ENCODE data around the gene EPX. TPM values are rescaled to one million over a fixed set of nuclear protein-coding genes. Genes with fewer than 3 reads are reported as not detected.

EPX gene
- total and polyA plus RNA-seq, 2 donors from 2014 or later, result 0.19 TPM; not detected in 1

DNA sequence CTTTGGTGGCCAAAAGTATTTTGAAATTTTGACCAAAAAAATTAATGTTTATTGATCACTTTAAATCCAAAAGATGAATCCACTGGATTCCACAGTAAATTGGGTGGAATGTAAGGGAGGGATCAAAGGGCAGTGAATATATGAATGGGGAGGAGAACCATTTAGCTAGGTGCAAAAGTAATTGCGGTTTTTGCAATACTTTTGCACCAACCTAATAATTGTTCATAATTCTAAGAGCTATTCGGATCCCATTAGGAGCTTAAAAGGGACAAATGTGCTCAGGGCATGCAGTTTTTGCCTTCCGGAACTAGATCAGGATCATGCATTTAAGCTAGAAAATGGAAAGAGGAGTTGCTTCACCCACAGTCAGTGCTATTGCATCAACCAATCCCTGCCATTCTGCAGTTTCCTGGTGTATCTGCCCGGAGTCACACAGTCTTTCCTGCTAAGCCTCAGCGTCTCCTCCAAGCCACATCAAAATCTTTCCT is 45.7 kb downstream of the EPX start, which contains the start of gene LPO:
Gene LPO (plus strand): TSS at position 438 of the 488 bp plus-strand sequence. CDS start 4,396 bp downstream, outside the sequence.
- Histone ChIP-seq H3K4me3 (ENCODE audit: low read length in 3 of 3) (no peak within 1 kb of the TSS), H3K9me3 (ENCODE audit: control insufficient read depth in 2 of 3, insufficient read depth in 1 of 3, low read length in 3 of 3) (no peaks in the 10 kb centered on the region), H3K27ac (ENCODE audit: low read depth in 2 of 2, low read length in 2 of 2) (no peak within 1 kb of the TSS), H3K36me3 (ENCODE audit: control insufficient read depth in 2 of 3, insufficient read depth in 3 of 3, low read length in 3 of 3) (no peaks in the 10 kb centered on the region), H3K4me1 (ENCODE audit: control insufficient read depth in 2 of 3, insufficient read depth in 2 of 3, low read depth in 1 of 3, low read length in 3 of 3) (no peaks in the 10 kb centered on the region), H3K27me3 (ENCODE audit: control insufficient read depth, insufficient read depth, low read length) (no peaks in the 10 kb centered on the region), H3K9ac (ENCODE audit: low read length in 3 of 3) (no peak within 1 kb of the TSS)
- TF ChIP-seq, protein P1, sequence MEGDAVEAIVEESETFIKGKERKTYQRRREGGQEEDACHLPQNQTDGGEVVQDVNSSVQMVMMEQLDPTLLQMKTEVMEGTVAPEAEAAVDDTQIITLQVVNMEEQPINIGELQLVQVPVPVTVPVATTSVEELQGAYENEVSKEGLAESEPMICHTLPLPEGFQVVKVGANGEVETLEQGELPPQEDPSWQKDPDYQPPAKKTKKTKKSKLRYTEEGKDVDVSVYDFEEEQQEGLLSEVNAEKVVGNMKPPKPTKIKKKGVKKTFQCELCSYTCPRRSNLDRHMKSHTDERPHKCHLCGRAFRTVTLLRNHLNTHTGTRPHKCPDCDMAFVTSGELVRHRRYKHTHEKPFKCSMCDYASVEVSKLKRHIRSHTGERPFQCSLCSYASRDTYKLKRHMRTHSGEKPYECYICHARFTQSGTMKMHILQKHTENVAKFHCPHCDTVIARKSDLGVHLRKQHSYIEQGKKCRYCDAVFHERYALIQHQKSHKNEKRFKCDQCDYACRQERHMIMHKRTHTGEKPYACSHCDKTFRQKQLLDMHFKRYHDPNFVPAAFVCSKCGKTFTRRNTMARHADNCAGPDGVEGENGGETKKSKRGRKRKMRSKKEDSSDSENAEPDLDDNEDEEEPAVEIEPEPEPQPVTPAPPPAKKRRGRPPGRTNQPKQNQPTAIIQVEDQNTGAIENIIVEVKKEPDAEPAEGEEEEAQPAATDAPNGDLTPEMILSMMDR (IDR thresholded peaks at IDR 0.05; ENCODE audit: borderline replicate concordance, extremely low read depth, insufficient read depth), result no peak
- intact Hi-C loops (cut with DNase I), result no loop called here
- FAIRE-seq, result no peak
- DNase-seq, result no peak

DNA sequence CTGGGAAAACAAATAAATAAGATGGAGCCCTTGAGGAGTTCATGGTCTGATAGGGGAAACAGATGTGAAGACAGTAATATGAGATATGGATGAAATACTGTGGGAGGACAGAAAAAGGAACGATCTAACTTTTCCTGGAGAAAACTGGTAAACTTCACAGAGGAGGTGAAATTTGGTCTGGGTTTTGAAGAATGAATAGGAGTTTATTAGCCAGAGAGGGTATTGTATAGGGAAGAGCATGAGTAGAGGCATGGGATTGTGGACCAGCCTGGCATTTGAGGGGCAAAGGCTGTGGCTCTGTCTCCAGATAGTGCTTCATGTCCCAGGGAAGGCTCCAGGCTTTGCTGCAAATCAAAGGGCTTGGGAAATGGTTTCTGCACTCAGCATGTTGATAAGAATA is 47.5 kb downstream of the EPX start:
- Histone ChIP-seq H3K9me3 (ENCODE audit: control insufficient read depth in 2 of 3, insufficient read depth in 1 of 3, low read length in 3 of 3) (no peaks in the 10 kb centered on the region), H3K27me3 (ENCODE audit: control insufficient read depth, insufficient read depth, low read length) (no peaks in the 10 kb centered on the region), H3K4me1 (ENCODE audit: control insufficient read depth in 2 of 3, insufficient read depth in 2 of 3, low read depth in 1 of 3, low read length in 3 of 3) (no peaks in the 10 kb centered on the region), H3K4me3 (ENCODE audit: low read length in 3 of 3) (no peak overlapping the region), H3K36me3 (ENCODE audit: control insufficient read depth in 2 of 3, insufficient read depth in 3 of 3, low read length in 3 of 3) (no peaks in the 10 kb centered on the region), H3K27ac (ENCODE audit: low read depth in 2 of 2, low read length in 2 of 2) (no peak overlapping the region), H3K9ac (ENCODE audit: low read length in 3 of 3) (no peak overlapping the region)
- DNase-seq (no peak), FAIRE-seq (no peak)
- TF ChIP-seq, protein P1 (IDR thresholded peaks at IDR 0.05; ENCODE audit: borderline replicate concordance, extremely low read depth, insufficient read depth), result no peak
- intact Hi-C loops (cut with DNase I), result no loop called here

DNA sequence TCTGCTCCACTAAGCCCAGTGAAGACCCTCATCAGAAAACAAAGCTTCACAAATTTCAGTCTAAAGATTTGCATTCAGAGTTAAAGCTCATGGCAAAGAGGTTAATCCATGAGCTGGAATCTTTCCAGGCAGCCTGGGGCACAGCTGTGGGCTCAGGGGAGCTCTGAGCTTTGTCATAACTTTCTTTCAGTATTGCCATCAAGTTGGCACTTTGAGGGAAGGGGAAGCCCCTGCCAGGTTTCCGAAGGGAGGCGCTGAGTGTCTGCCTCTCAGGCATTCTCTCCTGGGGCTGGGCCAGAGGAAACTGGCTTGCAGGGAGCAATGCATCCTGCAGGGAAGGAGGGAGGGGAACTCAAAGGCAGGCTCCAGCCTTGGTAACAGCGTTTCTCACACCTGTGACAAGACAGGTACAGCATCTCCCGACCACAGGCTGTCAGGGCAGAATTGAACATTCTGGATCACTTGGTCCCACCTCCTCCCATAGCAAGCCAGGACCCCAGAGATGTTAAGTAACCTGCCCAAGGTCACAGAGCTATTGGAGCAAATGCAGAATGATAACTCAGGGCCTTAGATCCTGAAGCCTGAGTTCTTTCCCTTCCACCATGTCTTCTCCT is 49.8 kb downstream of the EPX start:
- H3K36me3 ChIP-seq (ENCODE audit: control insufficient read depth in 2 of 3, insufficient read depth in 3 of 3, low read length in 3 of 3), result no peaks in the 10 kb centered on the region
- no peaks in the 10 kb centered on the region for H3K4me1 ChIP-seq (ENCODE audit: control insufficient read depth in 2 of 3, insufficient read depth in 2 of 3, low read depth in 1 of 3, low read length in 3 of 3)
- intact Hi-C loops (cut with DNase I), result no loop called here
- FAIRE-seq (no peak), DNase-seq (no peak)
- H3K27ac ChIP-seq (ENCODE audit: low read depth in 2 of 2, low read length in 2 of 2), result no peak overlapping the region
- H3K27me3 ChIP-seq (ENCODE audit: control insufficient read depth, insufficient read depth, low read length), result no peaks in the 10 kb centered on the region
- H3K9ac ChIP-seq (ENCODE audit: low read length in 3 of 3), result no peak overlapping the region
- H3K4me3 ChIP-seq (ENCODE audit: low read length in 3 of 3), result no peak overlapping the region
- TF ChIP-seq, protein P1 (IDR thresholded peaks at IDR 0.05; ENCODE audit: borderline replicate concordance, extremely low read depth, insufficient read depth), result no peak
- H3K9me3 ChIP-seq (ENCODE audit: control insufficient read depth in 2 of 3, insufficient read depth in 1 of 3, low read length in 3 of 3), result no peaks in the 10 kb centered on the region

Data from kidney (tissue), 14 donors.